Tibial nerve (tissue), 3 donors: ENCODE data around the gene PLPP4.

Experiments used
- CTCF ChIP-seq, 5 experiments: fragments of 200-600 bp in 3 of 5; fragments of 450-650 bp in 2 of 5; sonication (generic) in 3 of 5; IDR thresholded peaks; one replicate each; pipeline ENCODE4 v1.5.1; 2016 to 2019; ENCODE audit warnings: antibody characterized with exemption in 5 of 5, mild to moderate bottlenecking in 3 of 5, moderate library complexity in 2 of 5
- POLR2A ChIP-seq, 2 donors: fragments of 450-650 bp; IDR thresholded peaks; one replicate each; pipeline ENCODE4 v1.6.1; 2017; ENCODE audit warnings: antibody characterized with exemption in 2 of 2, mild to moderate bottlenecking in 2 of 2, moderate library complexity in 2 of 2

DNA sequence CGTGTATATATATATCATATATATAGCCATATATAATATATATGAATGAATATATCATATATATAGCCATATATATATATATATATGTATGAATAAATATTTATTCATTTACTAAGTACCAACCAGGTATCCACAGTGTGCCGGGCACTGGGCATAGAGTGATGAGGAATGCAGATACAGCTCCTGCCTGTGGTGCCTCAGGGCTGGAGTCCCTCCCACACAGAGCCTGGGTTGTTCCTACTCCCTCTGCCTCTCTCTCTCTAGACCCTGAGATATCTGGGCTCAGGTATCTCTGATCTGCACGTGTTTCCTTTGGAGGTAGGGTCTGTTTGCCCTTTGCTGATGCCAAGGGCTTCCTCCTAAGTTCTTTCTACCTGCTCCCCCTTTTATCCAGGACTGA lies 1.4 kb upstream of the PLPP4 start:
- TF ChIP-seq CTCF (IDR thresholded peaks at IDR 0.05) (no peak), POLR2A (IDR thresholded peaks at IDR 0.05) (no peak)
